ENCODE results near the gene TEX38.

DNA sequence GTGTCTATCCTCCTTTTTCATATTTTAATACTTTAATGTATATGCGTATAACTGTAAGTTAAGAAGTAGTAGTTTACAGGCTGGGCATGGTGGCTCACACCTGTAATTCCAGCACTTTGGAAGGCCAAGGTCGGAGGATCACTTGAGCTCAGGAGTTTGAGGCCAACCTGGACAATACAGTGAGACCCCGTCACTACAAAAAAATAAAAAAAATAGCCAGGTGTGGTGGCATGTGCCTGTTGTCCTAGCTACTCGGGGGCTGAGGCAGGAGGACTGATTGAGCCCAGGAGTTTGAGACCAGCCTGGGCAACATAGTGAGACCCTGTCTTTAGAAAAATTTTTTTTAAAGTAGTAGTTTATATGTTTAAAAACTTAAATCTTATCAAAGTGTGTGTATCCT, 25.8 kb upstream of the TEX38 start:
- TF ChIP-seq ZFP30 (CRISPR knock-in tag; IDR thresholded peaks at IDR 0.05), result no peak
- no peak for TF ChIP-seq CREB5 (CRISPR knock-in tag; IDR thresholded peaks at IDR 0.05; ENCODE audit: low read depth)
- TF ChIP-seq ARNTL (CRISPR knock-in tag; IDR thresholded peaks at IDR 0.05; ENCODE audit: borderline replicate concordance, low read depth), result no peak
- TF ChIP-seq ZNF70 (CRISPR knock-in tag; IDR thresholded peaks at IDR 0.05), result no peak
- TF ChIP-seq ZFP3 (CRISPR knock-in tag; IDR thresholded peaks at IDR 0.05), result no peak
- TF ChIP-seq, protein P1, sequence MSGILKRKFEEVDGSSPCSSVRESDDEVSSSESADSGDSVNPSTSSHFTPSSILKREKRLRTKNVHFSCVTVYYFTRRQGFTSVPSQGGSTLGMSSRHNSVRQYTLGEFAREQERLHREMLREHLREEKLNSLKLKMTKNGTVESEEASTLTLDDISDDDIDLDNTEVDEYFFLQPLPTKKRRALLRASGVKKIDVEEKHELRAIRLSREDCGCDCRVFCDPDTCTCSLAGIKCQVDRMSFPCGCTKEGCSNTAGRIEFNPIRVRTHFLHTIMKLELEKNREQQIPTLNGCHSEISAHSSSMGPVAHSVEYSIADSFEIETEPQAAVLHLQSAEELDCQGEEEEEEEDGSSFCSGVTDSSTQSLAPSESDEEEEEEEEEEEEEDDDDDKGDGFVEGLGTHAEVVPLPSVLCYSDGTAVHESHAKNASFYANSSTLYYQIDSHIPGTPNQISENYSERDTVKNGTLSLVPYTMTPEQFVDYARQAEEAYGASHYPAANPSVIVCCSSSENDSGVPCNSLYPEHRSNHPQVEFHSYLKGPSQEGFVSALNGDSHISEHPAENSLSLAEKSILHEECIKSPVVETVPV (CRISPR knock-in tag; IDR thresholded peaks at IDR 0.05), result no peak
- TF ChIP-seq, protein P2, sequence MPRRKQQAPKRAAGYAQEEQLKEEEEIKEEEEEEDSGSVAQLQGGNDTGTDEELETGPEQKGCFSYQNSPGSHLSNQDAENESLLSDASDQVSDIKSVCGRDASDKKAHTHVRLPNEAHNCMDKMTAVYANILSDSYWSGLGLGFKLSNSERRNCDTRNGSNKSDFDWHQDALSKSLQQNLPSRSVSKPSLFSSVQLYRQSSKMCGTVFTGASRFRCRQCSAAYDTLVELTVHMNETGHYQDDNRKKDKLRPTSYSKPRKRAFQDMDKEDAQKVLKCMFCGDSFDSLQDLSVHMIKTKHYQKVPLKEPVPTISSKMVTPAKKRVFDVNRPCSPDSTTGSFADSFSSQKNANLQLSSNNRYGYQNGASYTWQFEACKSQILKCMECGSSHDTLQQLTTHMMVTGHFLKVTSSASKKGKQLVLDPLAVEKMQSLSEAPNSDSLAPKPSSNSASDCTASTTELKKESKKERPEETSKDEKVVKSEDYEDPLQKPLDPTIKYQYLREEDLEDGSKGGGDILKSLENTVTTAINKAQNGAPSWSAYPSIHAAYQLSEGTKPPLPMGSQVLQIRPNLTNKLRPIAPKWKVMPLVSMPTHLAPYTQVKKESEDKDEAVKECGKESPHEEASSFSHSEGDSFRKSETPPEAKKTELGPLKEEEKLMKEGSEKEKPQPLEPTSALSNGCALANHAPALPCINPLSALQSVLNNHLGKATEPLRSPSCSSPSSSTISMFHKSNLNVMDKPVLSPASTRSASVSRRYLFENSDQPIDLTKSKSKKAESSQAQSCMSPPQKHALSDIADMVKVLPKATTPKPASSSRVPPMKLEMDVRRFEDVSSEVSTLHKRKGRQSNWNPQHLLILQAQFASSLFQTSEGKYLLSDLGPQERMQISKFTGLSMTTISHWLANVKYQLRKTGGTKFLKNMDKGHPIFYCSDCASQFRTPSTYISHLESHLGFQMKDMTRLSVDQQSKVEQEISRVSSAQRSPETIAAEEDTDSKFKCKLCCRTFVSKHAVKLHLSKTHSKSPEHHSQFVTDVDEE (CRISPR knock-in tag; IDR thresholded peaks at IDR 0.05), result no peak
- no peak for TF ChIP-seq GLIS3 (CRISPR knock-in tag; IDR thresholded peaks at IDR 0.05)
- TF ChIP-seq PATZ1 (CRISPR knock-in tag; IDR thresholded peaks at IDR 0.05; ENCODE audit: borderline replicate concordance), result no peak

Measured in SK-N-SH treated with all-trans-retinoic acid at 6 μM for 48 hours (cell line).